22Rv1 (cell line): ENCODE measurements around the gene AXL.

Experiments
- H3K27ac ChIP-seq: fragments of 450-650 bp; 2 replicates; pipeline ENCODE4 v1.5.1; 2017
- CTCF ChIP-seq: fragments of 450-650 bp; IDR thresholded peaks from 2 replicates; pipeline ENCODE4 v1.5.1; 2017; ENCODE audit warnings: mild to moderate bottlenecking
- ZFX ChIP-seq: fragments of 450-650 bp; IDR thresholded peaks from 2 replicates; pipeline ENCODE4 v1.6.1; 2017; ENCODE audit warnings: antibody characterized with exemption, borderline replicate concordance

Gene AXL

DNA sequence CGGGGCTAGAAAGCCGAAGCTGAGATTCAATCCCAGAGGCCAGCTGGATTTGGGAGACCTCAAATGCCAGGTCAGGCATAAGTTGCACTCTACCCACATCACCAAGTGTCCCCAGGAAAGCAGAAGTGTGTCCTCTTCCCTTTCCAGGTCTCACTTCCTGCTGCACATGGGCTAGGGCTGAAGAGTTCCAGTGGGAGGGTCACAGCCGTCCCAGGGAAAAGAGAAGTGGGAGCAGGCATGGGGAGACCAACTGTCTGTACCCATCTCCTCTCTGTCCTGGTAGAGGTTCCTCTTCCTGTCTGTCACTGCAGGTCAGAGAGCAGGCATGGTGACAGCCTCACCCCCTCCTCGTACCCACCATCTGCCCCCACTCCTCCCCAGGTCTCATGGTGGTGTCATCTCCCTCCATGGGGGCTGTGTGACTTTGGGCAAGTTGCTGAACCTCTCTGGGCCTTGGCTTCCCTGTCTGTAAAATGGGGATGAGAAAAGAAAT is 14.8 kb downstream of the AXL start:
- TF ChIP-seq CTCF, result no peak
- TF ChIP-seq ZFX, result no peak
- H3K27ac ChIP-seq, result no peak overlapping the region

GRCh38 chr19:41234512-41235168 is 15.6 kb downstream of the AXL start:
- TF ChIP-seq CTCF, result no peak
- TF ChIP-seq ZFX, result no peak
- no peak overlapping the region for H3K27ac ChIP-seq

- no peak overlapping the region for H3K27ac ChIP-seq
- TF ChIP-seq ZFX, result no peak
- TF ChIP-seq CTCF, result no peak
These were observed 16.5 kb downstream of the AXL start for GRCh38 chr19:41235480-41235879.

DNA sequence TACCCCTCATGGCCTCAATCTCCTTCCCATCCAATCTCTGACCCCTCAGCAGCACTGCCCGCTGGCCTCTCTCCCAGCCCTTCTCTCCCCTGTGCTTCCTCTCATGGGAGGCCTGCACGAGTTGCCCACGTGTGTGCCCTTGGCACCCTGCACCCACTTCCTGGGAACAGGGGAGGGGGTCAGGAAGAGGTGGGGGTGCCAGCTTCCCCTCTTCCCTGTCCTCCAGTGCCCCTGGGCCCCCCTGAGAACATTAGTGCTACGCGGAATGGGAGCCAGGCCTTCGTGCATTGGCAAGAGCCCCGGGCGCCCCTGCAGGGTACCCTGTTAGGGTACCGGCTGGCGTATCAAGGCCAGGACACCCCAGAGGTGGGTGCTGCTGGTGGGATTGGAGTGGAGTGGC is 19.2 kb downstream of the AXL start:
- no peak overlapping the region for H3K27ac ChIP-seq
- no peak for TF ChIP-seq CTCF
- TF ChIP-seq ZFX, result no peak

GRCh38 chr19:41239363-41239762 is 20.3 kb downstream of the AXL start:
- H3K27ac ChIP-seq, result no peak overlapping the region
- TF ChIP-seq ZFX (no peak), CTCF (no peak)

DNA sequence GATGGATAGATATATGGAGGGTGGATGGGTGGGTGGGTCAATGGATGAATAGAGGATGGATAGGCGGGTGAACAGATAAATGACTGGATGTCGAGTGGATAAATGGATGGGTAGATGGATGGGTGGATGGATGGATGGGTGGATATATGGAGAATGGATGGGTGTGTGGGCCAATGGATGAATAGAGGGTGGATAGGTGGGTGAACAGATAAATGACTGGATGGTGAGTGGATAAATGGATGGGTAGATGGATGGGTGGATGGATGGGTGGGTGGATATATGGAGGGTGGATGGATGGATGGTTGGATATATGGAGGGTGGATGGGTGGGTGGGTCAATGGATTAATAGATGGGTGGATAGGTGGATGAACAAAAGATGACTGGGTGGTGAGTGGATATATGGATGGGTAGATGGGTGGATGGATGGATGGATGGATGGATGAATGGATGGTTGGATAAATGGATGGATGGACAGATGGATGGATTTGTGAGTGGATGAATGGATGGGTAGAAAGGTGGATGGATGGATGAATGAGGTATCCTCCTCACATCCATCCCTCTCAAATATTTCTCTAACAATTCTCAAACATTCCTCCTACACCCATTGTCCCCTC is 21.0 kb downstream of the AXL start:
- TF ChIP-seq ZFX, result no peak
- no peak for TF ChIP-seq CTCF
- no peak overlapping the region for H3K27ac ChIP-seq

DNA sequence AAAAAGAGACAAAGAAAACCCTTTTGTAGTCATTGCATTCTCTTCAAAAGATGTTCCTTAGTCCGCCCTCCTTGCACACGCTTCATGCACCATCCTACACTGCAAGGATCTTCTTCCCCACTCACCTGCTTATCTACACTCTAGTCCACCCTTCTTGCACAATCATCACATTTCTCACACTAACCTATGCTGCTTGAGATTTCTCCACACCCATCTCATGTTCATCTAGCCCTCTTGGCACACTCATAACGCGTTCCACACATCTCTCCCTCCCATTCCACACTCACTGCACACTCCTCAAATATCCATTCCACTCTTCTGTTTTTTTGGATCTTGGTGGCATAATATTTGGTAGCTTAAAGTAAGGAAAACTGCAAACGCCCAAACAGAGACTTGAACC is 22.8 kb downstream of the AXL start:
- TF ChIP-seq ZFX (no peak), CTCF (no peak)
- H3K27ac ChIP-seq, result no peak overlapping the region
